ENCODE data around the gene BSPRY.
A peak's percentile ranks its signal among the peaks of the same experiment; 100 is the strongest.

- peak; percentile 81 to 82 (median 82) for TF ChIP-seq POLR2AphosphoS5 (IDR thresholded peaks at IDR 0.05)
- TF ChIP-seq CTCF (IDR thresholded peaks at IDR 0.05) = peak in 1 of 5 experiments; percentile 8
- no peak for TF ChIP-seq EP300 (IDR thresholded peaks at IDR 0.05; ENCODE audit: low read depth)
These were observed 61.0 kb downstream of the BSPRY start, which contains the start of the genes C9orf43 and POLE3 for GRCh38 chr9:113410207-113410864.

All from transverse colon (tissue), 4 donors.